Adrenal gland (tissue), 12 donors: Measurements from ENCODE around the gene ABCD1. TPM values are rescaled to one million over a fixed set of nuclear protein-coding genes. Genes with fewer than 3 reads are reported as not detected.

Experiments
- DNase-seq, 7 donors: peaks; one replicate each; pipeline ENCODE4 v3.0.0-alpha.2; 2019 to 2020
- H3K27ac ChIP-seq, 5 donors: fragments of 200-600 bp; sonication (generic) in 4 of 5; 1 replicate in 3 of 5; 2 replicates in 2 of 5; pipeline versions ENCODE4 v1.5.1 to v1.8.0; 2016 to 2020; ENCODE audit warnings: mild to moderate bottlenecking in 1 of 5
- H3K27me3 ChIP-seq: fragments of 200-600 bp; 2 replicates; pipeline ENCODE4 v1.8.0; 2021
- H3K36me3 ChIP-seq, 2 donors: fragments of 200-600 bp; replicated peaks in 1 of 2; 1 replicate in 1 of 2; 2 replicates in 1 of 2; pipeline versions ENCODE4 v1.5.1 to v1.8.0; 2018 to 2022
- H3K4me1 ChIP-seq, 2 donors: fragments of 200-600 bp; replicated peaks in 1 of 2; 1 replicate in 1 of 2; 2 replicates in 1 of 2; pipeline versions ENCODE4 v1.5.1 to v1.8.0; 2018 to 2021
- H3K4me3 ChIP-seq, 4 donors: fragments of 200-600 bp; sonication (generic) in 3 of 4; one replicate each; pipeline ENCODE4 v1.5.1; 2016 to 2018
- H3K9me3 ChIP-seq, 3 donors: fragments of 200-600 bp; sonication (generic) in 1 of 3; replicated peaks in 1 of 3; 1 replicate in 2 of 3; 2 replicates in 1 of 3; pipeline versions ENCODE4 v1.5.1 to v1.8.0; 2016 to 2021
- POLR2A ChIP-seq, 2 donors: fragments of 450-650 bp; IDR thresholded peaks; one replicate each; pipeline ENCODE4 v1.6.1; 2017; ENCODE audit warnings: antibody characterized with exemption in 2 of 2, mild to moderate bottlenecking in 2 of 2, moderate library complexity in 1 of 2
- WGBS, 4 donors: extraction: QIAGEN DNeasy Blood & Tissue Kit in 2 of 4; methylation state at CpG; one replicate each; pipeline versions ENCODE4 v1.1.5 to v1.1.7; 2013 to 2017; 5-methylcytosine and 5-hydroxymethylcytosine counted together
- intact Hi-C, 2 donors: fragments of 100-400 bp; cut with DNase I; formaldehyde crosslinking; loops; one replicate each; pipeline versions ENCODE4 v1.14.1 to v1.15.0; 2022 to 2023
- polyA plus RNA-seq, 3 donors: library from polyadenylated mRNA; stranded (reverse); fragments of 200-250 nt in 2 of 3; fragments of 350-450 nt in 1 of 3; fragmentation: Illumina TruSeq in 1 of 3; extraction: RNeasy Lipid Tissue Mini Kit (QIAGEN cat#74804) in 1 of 3; gene quantifications; one replicate each; pipeline ENCODE4 v1.2.3, GENCODE V29; 2013 to 2014
- total RNA-seq, 9 donors: library from RNA; depleted of rRNA in 4 of 9; stranded (reverse); fragments of >200 nt in 4 of 9; fragments of 120-200 nt in 1 of 9; fragmentation: NEBNext Ultra II Directional in 1 of 9; extraction: Animal tissue kit (Norgen Biotek cat#: 25700) in 1 of 9; gene quantifications; one replicate each; pipeline versions ENCODE4 v1.1.0 to v1.2.4, GENCODE V29; 2013 to 2023
- TF ChIP-seq, protein P1 (sequence below), 6 experiments: fragments of 450-650 bp in 4 of 6; fragments of 200-600 bp in 2 of 6; sonication (generic) in 1 of 6; IDR thresholded peaks; 1 replicate in 5 of 6; 2 replicates in 1 of 6; pipeline versions ENCODE4 v1.5.1 to v1.8.0; 2016 to 2021; ENCODE audit warnings: antibody characterized with exemption in 6 of 6, mild to moderate bottlenecking in 2 of 6, moderate library complexity in 1 of 6
- donor health status: healthy with polysubstance abuse.
- donor health status: Bipolar disorder and iron deficiency.
- donor health status: DM: yes; HTN: yes; CAD: no.
- donor health status: DM: no; HTN: no; CAD: no.
- donor health status: DM: no; HTN: no; CAD: no.
- donor health status: DM: yes; HTN: yes; CAD: no.

Gene ABCD1
- total and polyA plus RNA-seq, 12 donors, result 29.6 to 78.0 (median 50.4) TPM

DNA sequence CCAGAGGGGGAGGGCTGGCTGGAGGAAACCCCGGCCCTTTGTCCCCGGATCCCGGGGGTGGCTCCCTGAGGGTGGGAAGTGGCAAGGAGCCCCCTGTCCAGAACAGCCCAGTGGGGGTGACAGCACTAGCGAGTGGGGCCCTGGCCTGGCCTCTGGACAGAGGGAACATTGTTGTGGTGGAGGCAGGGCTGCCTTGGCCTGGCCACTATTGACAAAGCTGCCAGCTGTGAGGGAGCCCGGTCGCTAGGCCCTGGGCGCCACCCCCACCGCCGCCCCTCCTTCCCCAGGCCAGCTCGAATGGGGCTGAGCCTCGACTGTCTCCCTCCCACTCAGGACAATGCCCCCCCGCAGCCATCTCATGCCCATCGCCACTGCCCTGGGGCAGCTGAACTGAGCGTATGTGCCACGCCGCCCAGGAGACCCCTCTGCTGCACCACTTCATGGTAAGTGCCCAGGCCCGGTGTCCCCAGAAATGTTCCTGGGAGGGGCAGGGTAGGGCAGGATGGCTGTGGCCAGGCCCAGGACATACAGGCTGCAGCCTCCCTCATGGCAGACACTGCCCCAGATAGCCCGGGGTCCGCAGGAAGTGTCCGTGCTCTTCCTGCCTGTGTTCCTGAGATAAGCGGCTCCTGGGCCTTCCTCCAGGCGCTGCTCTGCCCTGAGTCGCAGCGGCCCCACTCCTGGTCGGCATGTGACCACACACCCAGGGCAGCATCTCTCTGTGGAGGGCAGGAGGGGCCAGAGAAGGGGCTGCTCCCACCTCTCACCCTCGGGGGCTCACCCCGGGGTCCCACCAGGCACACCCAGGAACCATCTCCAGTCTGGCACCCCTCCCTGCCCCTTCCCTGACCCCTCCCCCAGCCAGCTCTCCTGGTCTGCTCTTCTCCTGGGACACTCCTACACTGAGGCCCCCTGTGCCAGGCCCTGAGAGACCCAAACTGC is 40.8 kb downstream of the ABCD1 start:
- Histone ChIP-seq H3K4me1 (peaks cover 0 to 18% of the 10 kb centered on the region in 2 donors), H3K36me3 (no peaks in the 10 kb centered on the region), H3K27ac (peak overlapping the region; percentile 7 to 87 (median 75)), H3K27me3 (no peaks in the 10 kb centered on the region), H3K9me3 (no peaks in the 10 kb centered on the region), H3K4me3 (peak overlapping the region in 1 of 4 donors; percentile 42)
- DNase-seq, result peak in 6 of 7 donors; percentile 32 to 69 (median 56)
- TF ChIP-seq POLR2A (IDR thresholded peaks at IDR 0.05), result peak in 1 of 2 donors; percentile 12
- TF ChIP-seq, protein P1, sequence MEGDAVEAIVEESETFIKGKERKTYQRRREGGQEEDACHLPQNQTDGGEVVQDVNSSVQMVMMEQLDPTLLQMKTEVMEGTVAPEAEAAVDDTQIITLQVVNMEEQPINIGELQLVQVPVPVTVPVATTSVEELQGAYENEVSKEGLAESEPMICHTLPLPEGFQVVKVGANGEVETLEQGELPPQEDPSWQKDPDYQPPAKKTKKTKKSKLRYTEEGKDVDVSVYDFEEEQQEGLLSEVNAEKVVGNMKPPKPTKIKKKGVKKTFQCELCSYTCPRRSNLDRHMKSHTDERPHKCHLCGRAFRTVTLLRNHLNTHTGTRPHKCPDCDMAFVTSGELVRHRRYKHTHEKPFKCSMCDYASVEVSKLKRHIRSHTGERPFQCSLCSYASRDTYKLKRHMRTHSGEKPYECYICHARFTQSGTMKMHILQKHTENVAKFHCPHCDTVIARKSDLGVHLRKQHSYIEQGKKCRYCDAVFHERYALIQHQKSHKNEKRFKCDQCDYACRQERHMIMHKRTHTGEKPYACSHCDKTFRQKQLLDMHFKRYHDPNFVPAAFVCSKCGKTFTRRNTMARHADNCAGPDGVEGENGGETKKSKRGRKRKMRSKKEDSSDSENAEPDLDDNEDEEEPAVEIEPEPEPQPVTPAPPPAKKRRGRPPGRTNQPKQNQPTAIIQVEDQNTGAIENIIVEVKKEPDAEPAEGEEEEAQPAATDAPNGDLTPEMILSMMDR (IDR thresholded peaks at IDR 0.05), result no peak
- WGBS, 4 donors, result 18 to 77% (median 54%) methylated on average over 13 to 27 of the region's 27 CpGs; no CpG with 5 or more reads in 1 of the 4 donors
- intact Hi-C loops, result loop anchor here in 1 of 2 donors (5.0 kb wide), 1 partner anchor 192 kb away; no protein-coding TSS in a partner anchor

DNA sequence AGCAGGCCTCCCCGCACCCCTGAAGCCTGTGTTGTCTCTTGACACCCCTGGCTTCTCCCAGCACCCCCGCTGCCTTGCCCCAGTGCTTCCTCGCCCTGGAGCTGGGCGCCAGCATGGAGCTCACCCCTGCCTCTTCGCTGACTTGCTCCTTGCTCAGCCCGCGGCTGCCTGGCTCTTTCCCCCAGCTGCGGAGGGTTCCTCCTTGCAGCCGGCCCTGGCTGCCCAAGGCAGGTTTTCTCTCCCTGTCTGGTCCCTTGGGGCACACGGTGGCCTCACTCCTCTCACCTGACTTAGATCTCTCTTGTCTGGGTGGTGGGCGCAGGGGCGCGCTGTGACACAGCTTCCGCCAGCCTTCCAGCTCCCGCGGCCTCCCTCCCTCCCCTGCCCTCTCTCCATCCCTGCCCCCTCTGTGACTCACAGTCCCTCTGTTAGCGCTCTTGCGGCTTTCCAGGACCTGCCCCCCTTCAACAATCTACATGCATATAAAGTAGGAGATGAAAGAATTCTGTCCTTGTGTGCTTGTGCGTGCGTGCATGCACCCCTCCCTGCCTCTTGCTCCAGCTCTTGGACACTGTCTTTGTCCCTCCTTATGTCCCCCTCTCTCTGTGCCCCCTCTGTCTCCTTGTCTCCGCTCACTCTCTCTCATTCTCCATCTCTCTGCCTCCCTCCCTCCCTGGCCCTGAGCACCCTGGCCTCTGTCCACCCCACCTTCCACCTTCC is 41.6 kb downstream of the ABCD1 start:
- no peaks in the 10 kb centered on the region for H3K27me3 ChIP-seq
- peak; percentile 54 to 78 (median 73) for DNase-seq
- peaks cover 0 to 8% of the 10 kb centered on the region in 2 donors for H3K36me3 ChIP-seq
- peaks cover 0 to 18% of the 10 kb centered on the region in 2 donors for H3K4me1 ChIP-seq
- H3K4me3 ChIP-seq, result peak overlapping the region in 1 of 4 donors; percentile 42
- 13 to 57% (median 33%) methylated on average over 17 to 21 of the region's 21 CpGs for WGBS, 4 donors
- TF ChIP-seq POLR2A (IDR thresholded peaks at IDR 0.05), result peak in 1 of 2 donors; percentile 39
- TF ChIP-seq, protein P1 (IDR thresholded peaks at IDR 0.05), result no peak
- H3K9me3 ChIP-seq, result no peaks in the 10 kb centered on the region
- intact Hi-C loops, result loop anchor here in 1 of 2 donors (5.0 kb wide), 1 partner anchor 191 kb away; no protein-coding TSS in a partner anchor
- H3K27ac ChIP-seq, result peak overlapping the region; percentile 21 to 87 (median 75)

DNA sequence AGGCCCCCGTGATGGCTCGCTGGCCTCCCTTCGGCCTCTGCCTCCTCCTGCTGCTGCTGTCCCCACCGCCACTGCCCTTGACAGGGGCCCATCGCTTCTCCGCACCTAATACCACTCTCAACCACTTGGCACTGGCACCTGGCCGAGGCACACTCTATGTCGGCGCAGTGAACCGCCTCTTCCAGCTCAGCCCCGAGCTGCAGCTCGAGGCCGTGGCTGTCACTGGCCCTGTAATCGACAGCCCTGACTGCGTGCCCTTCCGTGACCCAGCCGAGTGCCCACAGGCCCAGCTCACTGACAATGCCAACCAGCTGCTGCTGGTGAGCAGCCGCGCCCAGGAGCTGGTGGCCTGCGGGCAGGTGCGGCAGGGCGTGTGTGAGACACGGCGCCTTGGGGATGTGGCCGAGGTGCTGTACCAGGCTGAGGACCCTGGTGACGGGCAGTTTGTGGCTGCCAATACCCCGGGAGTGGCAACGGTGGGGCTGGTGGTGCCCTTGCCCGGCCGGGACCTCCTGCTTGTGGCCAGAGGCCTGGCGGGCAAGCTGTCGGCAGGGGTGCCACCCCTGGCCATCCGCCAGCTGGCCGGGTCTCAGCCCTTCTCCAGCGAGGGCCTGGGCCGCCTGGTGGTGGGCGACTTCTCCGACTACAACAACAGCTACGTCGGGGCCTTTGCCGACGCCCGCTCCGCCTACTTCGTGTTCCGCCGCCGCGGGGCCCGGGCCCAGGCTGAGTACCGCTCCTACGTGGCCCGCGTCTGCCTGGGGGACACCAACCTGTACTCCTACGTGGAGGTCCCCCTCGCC is 42.4 kb downstream of the ABCD1 start:
- no peak overlapping the region for H3K4me3 ChIP-seq

More for the DNA sequence above, 42.4 kb downstream of the ABCD1 start:
- H3K4me1 ChIP-seq, result peaks cover 0 to 18% of the 10 kb centered on the region in 2 donors
- no peaks in the 10 kb centered on the region for H3K9me3 ChIP-seq
- H3K27me3 ChIP-seq, result no peaks in the 10 kb centered on the region
- DNase-seq, result peak; percentile 49 to 83 (median 77)
- TF ChIP-seq, protein P1 (IDR thresholded peaks at IDR 0.05), result peak in 4 of 6 experiments; percentile 17 to 36 (median 20)
- TF ChIP-seq POLR2A (IDR thresholded peaks at IDR 0.05), result peak in 1 of 2 donors; percentile 34
- WGBS, 4 donors, result 43 to 78% (median 66%) methylated on average over 6 to 56 of the region's 56 CpGs
- intact Hi-C loops, result loop anchor here in 1 of 2 donors (5.0 kb wide), 1 partner anchor 190 kb away; no protein-coding TSS in a partner anchor
- peaks cover 0 to 10% of the 10 kb centered on the region in 2 donors for H3K36me3 ChIP-seq
- peak overlapping the region; percentile 21 to 87 (median 75) for H3K27ac ChIP-seq
